MCF 10A (cell line): ENCODE results near the gene ZNF653. TPM values are rescaled to one million over a fixed set of nuclear protein-coding genes. Genes with fewer than 3 reads are reported as not detected.

Experiments
- BruUV-seq: library from RNA; stranded (reverse); fragments of 400-500 nt; replicated peaks from 2 replicates; lab custom pipeline; 2021; lab: Mats Ljungman, UMichigan
- CTCF ChIA-PET: fragments of 300-600 bp; sonication (Branson Sonifier 250); formaldehyde crosslinking; extraction: SDS; loops from one replicate; lab custom pipeline; 2021; ENCODE audit warnings: antibody characterized with exemption, inconsistent platforms; lab: Yijun Ruan, JAX
- POLR2A ChIA-PET: fragments of 300-600, 350-650 bp; sonication (Branson Sonifier 250); formaldehyde crosslinking; extraction: SDS; loops from one replicate; lab custom pipeline; 2020; ENCODE audit warnings: antibody characterized with exemption, inconsistent platforms; lab: Yijun Ruan, JAX
- DNase-seq: peaks from one replicate; pipeline ENCODE4 v3.0.0-alpha.2; 2018; ENCODE audit not compliant: unreplicated experiment
- H3K27ac Mint-ChIP-seq: one replicate; pipeline ENCODE4 v1.8.0; 2022; ENCODE audit warnings: mild to moderate bottlenecking, low read depth, mixed read lengths; ENCODE audit not compliant: unreplicated experiment
- H3K27me3 Mint-ChIP-seq: one replicate; pipeline ENCODE4 v1.8.0; 2022; ENCODE audit warnings: mixed read lengths; ENCODE audit not compliant: insufficient read depth, unreplicated experiment
- H3K36me3 Mint-ChIP-seq: one replicate; pipeline ENCODE4 v1.8.0; 2022; ENCODE audit warnings: mild to moderate bottlenecking, moderate library complexity, mixed read lengths; ENCODE audit not compliant: insufficient read depth, unreplicated experiment
- H3K4me1 Mint-ChIP-seq: one replicate; pipeline ENCODE4 v1.8.0; 2022; ENCODE audit warnings: mixed read lengths; ENCODE audit not compliant: insufficient read depth, unreplicated experiment
- H3K4me3 Mint-ChIP-seq: one replicate; pipeline ENCODE4 v1.8.0; 2022; ENCODE audit warnings: mild to moderate bottlenecking, moderate library complexity, mixed read lengths; ENCODE audit not compliant: unreplicated experiment
- H3K9me3 Mint-ChIP-seq: one replicate; pipeline ENCODE4 v1.8.0; 2022; ENCODE audit warnings: mixed read lengths; ENCODE audit not compliant: unreplicated experiment
- intact Hi-C: fragments of 100-400 bp; cut with micrococcal nuclease; formaldehyde crosslinking; loops from 2 replicates; pipeline ENCODE4 v1.14.1; 2022
- total RNA-seq: library from RNA; stranded (reverse); gene quantifications from 2 replicates; pipeline ENCODE4 v1.2.3, GENCODE V29; 2022
- TF ChIP-seq, protein P1 (sequence below): fragments of 200-600 bp; IDR thresholded peaks from one replicate; pipeline ENCODE4 v1.8.0; 2022; ENCODE audit warnings: antibody characterized with exemption, mild to moderate bottlenecking; ENCODE audit not compliant: unreplicated experiment

ZNF653 gene
- total RNA-seq, 1 experiment from 2014 or later = 7.7 TPM

DNA sequence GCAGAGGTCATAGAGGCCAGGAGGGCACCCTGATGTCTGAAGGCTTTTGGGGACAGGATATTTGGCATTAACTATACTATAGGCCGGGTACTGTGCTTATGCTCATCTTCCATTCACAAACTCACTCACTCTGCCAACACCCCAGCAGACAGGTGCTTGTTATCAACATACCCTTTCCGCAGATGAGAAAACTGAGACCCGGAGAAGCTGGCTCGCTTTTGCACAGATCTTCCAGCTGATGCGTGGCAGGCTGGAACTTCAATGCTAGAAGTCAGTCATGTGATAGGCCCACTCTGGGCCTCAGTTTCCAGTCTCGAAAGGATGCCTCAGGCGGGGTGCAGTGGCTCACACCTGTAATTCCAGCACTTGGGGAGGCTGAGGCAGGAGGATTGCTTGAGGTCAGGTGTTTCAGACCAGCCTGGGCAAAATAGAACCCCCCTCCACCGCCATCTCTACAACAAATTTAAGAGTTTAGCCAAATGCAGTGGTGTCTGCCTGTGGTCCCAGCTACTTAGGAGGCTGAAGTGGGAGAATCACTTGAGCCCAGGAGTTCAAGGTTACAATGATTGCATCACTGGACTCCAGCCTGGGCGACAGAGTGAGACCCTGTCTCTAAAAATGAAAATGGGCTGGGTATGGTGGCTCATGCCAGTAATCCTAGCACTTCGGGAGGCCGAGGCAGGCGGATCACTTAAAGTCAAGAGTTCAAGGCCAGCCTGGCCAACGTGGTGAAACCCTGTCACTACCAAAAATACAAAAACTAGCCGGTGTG lies 42.5 kb upstream of the ZNF653 start:
- Mint-ChIP-seq H3K9me3 (no peaks in the 10 kb centered on the region), H3K4me1 (peaks cover 9% of the 10 kb centered on the region), H3K4me3 (no peak overlapping the region), H3K27ac (no peak overlapping the region), H3K27me3 (peaks cover 11% of the 10 kb centered on the region), H3K36me3 (peaks cover 5% of the 10 kb centered on the region)
- ChIA-PET CTCF (interaction anchor here (1.0 kb wide), 1 partner anchor 13 kb away, joined by 3 read pairs; no protein-coding TSS in a partner anchor), POLR2A (interaction anchor here (1.3 kb wide), 1 partner anchor 11 kb away, joined by 4 read pairs; the partner anchor contains the start of gene ELOF1)
- TF ChIP-seq, protein P1, sequence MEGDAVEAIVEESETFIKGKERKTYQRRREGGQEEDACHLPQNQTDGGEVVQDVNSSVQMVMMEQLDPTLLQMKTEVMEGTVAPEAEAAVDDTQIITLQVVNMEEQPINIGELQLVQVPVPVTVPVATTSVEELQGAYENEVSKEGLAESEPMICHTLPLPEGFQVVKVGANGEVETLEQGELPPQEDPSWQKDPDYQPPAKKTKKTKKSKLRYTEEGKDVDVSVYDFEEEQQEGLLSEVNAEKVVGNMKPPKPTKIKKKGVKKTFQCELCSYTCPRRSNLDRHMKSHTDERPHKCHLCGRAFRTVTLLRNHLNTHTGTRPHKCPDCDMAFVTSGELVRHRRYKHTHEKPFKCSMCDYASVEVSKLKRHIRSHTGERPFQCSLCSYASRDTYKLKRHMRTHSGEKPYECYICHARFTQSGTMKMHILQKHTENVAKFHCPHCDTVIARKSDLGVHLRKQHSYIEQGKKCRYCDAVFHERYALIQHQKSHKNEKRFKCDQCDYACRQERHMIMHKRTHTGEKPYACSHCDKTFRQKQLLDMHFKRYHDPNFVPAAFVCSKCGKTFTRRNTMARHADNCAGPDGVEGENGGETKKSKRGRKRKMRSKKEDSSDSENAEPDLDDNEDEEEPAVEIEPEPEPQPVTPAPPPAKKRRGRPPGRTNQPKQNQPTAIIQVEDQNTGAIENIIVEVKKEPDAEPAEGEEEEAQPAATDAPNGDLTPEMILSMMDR = no peak
- no TSS peak for BruUV-seq
- intact Hi-C loops = no loop called here
- DNase-seq = no peak

DNA sequence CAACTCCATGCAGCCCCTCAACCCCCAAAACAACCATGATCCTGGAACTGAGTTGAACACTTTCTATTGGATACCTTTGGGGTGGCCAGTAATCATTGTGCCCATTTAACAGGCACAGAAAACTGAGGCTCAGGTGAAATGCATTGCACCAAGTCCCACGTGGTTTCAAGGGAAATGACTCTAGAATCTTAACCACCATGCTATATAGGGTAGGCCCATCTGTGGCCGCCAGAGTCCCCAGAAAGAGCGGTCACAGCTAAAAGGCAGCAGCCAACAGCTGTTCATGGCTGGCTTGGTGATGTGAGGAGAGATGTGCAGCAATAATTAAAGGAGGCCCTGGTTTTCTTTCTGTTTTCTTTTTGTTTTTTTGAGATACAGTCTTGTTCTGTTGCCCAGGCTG lies 35.6 kb upstream of the ZNF653 start:
- Mint-ChIP-seq H3K27ac (no peak overlapping the region), H3K4me1 (peaks cover 9% of the 10 kb centered on the region), H3K36me3 (no peaks in the 10 kb centered on the region), H3K9me3 (no peaks in the 10 kb centered on the region), H3K27me3 (peaks cover 11% of the 10 kb centered on the region), H3K4me3 (no peak overlapping the region)
- CTCF ChIA-PET = interaction anchor here (0.6 to 0.9 kb wide), 2 partner anchors 136 to 257 kb away, joined by 3 read pairs; partner anchors contain the start of gene ZNF491
- POLR2A ChIA-PET = no interaction called here
- TF ChIP-seq, protein P1 = no peak
- no peak for DNase-seq
- intact Hi-C loops = no loop called here
- no TSS peak for BruUV-seq

DNA sequence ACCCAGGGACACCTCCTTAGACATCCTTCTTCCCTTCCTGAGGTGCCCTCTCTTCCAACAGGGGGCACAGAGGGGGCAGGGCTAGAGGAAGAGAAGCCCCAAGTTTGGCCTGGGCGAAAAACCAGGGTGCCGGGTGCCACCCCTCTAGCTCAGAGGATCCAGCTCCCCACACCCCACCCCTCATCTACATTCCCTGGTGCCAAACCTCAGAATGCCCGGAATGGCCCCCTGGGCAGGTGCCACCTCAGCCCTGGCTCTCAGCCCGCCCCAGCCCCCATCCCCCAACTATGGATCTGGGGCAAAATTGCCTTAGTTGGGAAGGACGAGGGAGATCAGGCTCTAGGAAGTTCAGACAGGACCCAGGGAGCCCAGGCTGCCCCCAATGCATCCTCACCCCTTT lies 35.0 kb upstream of the ZNF653 start:
- ChIA-PET POLR2A (no interaction called here), CTCF (interaction anchor here (0.6 kb wide), 1 partner anchor 257 kb away, joined by 3 read pairs; the partner anchor contains the start of gene ZNF491)
- BruUV-seq = no TSS peak
- Mint-ChIP-seq H3K27me3 (peaks cover 11% of the 10 kb centered on the region), H3K36me3 (no peaks in the 10 kb centered on the region), H3K27ac (no peak overlapping the region), H3K4me3 (no peak overlapping the region), H3K4me1 (peaks cover 5% of the 10 kb centered on the region), H3K9me3 (no peaks in the 10 kb centered on the region)
- TF ChIP-seq, protein P1 = no peak
- no peak for DNase-seq
- intact Hi-C loops = no loop called here

DNA sequence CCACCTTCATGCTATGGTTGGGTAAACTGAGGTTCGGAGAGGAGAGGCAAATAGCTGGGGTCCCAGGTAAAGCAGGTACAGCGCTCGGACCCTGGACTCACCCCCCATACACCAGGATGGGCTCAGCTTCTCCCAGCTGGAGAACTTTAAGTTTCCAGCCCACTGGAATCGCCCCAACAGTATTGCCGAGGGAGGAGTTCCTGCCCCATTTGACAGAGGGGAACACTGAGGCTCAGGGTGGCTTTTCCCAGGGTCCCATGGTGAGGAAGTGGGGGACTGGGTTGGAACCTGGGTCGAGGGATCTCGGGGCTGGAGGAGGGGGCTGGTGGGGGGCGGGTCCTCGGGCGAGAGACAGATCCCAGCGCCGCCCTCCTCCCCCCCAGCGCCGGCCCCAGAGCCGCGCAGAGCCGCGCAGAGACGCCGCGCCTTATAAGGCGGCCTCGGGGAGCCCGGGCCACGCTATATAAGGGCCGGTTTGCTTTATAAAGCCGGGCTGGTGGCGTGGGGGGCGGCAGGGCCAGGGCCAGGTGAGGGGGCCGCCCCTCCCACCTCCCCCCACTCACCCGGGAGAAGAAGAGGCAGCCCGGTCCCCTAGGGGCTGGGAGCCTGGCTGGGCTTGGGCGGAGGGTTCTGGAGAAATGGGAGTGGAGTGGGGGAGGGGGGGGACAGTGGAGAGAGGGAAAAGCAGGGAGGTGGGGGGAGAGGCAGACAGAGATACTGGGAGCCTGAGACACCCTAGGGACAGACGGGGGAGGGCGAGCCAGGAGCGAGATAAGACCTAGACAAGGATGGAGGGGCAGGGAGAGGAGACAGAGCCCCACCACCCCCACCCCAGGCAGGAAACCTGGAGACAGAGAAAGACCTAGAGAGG lies 34.1 kb upstream of the ZNF653 start:
- CTCF ChIA-PET = interaction anchor here (0.6 kb wide), 1 partner anchor 77 kb away, joined by 3 read pairs; no protein-coding TSS in a partner anchor
- peaks cover 3% of the 10 kb centered on the region for H3K4me1 Mint-ChIP-seq
- intact Hi-C loops = loop anchor here (10.0 kb wide), 1 partner anchor 45 kb away; no protein-coding TSS in a partner anchor
- TF ChIP-seq, protein P1 = no peak
- H3K9me3 Mint-ChIP-seq = no peaks in the 10 kb centered on the region
- DNase-seq = no peak
- no peaks in the 10 kb centered on the region for H3K36me3 Mint-ChIP-seq
- no peak overlapping the region for H3K27ac Mint-ChIP-seq
- POLR2A ChIA-PET = no interaction called here
- no TSS peak for BruUV-seq
- H3K4me3 Mint-ChIP-seq = no peak overlapping the region
- H3K27me3 Mint-ChIP-seq = peaks cover 2% of the 10 kb centered on the region
